Mesodermal cell (in vitro differentiated cells): ENCODE measurements around the gene CDK7.
"Not testable (repeated sequence)": the region's sequence is repeated elsewhere in the genome, so short reads cannot be mapped to it uniquely, and the experiment has no call there.

Experiments used
- H3K27ac ChIP-seq: 2 replicates; pipeline ENCODE4 v1.7.0; 2013; ENCODE audit warnings: mild to moderate bottlenecking, low read depth, low read length, moderate library complexity; ENCODE audit not compliant: severe bottlenecking
- H3K36me3 ChIP-seq: 2 replicates; pipeline ENCODE4 v1.7.1; 2013; ENCODE audit warnings: mild to moderate bottlenecking, low read length, moderate library complexity; ENCODE audit not compliant: control insufficient read depth, insufficient read depth
- H3K4me1 ChIP-seq: one replicate; pipeline ENCODE4 v1.7.1; 2013; ENCODE audit warnings: mild to moderate bottlenecking, low read length; ENCODE audit not compliant: insufficient read depth, control insufficient read depth, poor library complexity, severe bottlenecking
- H3K4me3 ChIP-seq: 2 replicates; pipeline ENCODE4 v1.7.0; 2013; ENCODE audit warnings: low read length, control low read depth, mild to moderate bottlenecking; ENCODE audit not compliant: insufficient read depth, poor library complexity, severe bottlenecking; ENCODE audit errors: extremely low read depth
- H3K9me3 ChIP-seq: 2 replicates; pipeline ENCODE4 v1.7.1; 2013; ENCODE audit warnings: mild to moderate bottlenecking, low read length, moderate library complexity; ENCODE audit not compliant: control insufficient read depth
- WGBS, 2 experiments: methylation state at CpG; one replicate each; pipeline ENCODE4 v1.1.5; 2013; ENCODE audit warnings: missing lambda C conversion rate in 2 of 2; ENCODE audit not compliant: insufficient coverage in 2 of 2; 5-methylcytosine and 5-hydroxymethylcytosine counted together

Gene CDK7

DNA sequence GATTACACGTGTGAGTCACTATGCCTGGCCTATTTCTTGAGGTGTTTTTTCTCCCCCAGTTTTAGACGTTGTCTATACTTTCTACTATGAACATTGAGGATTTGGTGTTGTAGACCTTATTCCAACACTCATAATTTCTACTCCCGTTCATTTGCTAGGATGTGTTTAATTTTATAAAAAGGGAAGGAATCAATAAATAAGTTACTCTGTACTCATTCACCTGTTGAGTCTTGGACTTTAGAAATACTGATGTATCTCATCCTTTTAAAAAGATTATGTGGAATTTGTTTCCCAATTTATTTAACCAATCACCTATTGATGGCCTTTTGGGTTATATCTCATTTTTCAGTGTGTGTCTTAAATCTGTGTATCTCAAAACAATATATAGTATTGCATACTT, 3.2 kb downstream of the CDK7 start:
- no peak overlapping the region for H3K4me3 ChIP-seq
- no peaks in the 10 kb centered on the region for H3K4me1 ChIP-seq
- H3K9me3 ChIP-seq, result no peaks in the 10 kb centered on the region
- no peak overlapping the region for H3K27ac ChIP-seq
- peaks cover 51% of the 10 kb centered on the region for H3K36me3 ChIP-seq
- WGBS, 2 experiments, result no CpG with 5 or more reads among the region's 3 CpGs

GRCh38 chr5:69238760-69239251, 4.1 kb downstream of the CDK7 start:
- H3K4me1 ChIP-seq, result no peaks in the 10 kb centered on the region
- no peak overlapping the region for H3K27ac ChIP-seq
- H3K9me3 ChIP-seq, result no peaks in the 10 kb centered on the region
- H3K4me3 ChIP-seq, result no peak overlapping the region
- WGBS, 2 experiments, result 96 to 100% methylated on average over 2 to 4 of the region's 6 CpGs
- peaks cover 51% of the 10 kb centered on the region for H3K36me3 ChIP-seq

- Histone ChIP-seq H3K9me3 (no peaks in the 10 kb centered on the region), H3K36me3 (peaks cover 55% of the 10 kb centered on the region), H3K27ac (no peak overlapping the region), H3K4me3 (no peak overlapping the region), H3K4me1 (no peaks in the 10 kb centered on the region)
- WGBS, 2 experiments, result 96 to 98% methylated on average over 5 to 6 of the region's 8 CpGs
Observed at GRCh38 chr5:69242215-69242927, 7.7 kb downstream of the CDK7 start.

GRCh38 chr5:69245031-69245430, 10.3 kb downstream of the CDK7 start:
- Histone ChIP-seq H3K9me3 (no peaks in the 10 kb centered on the region), H3K27ac (no peak overlapping the region), H3K4me3 (no peak overlapping the region), H3K4me1 (no peaks in the 10 kb centered on the region), H3K36me3 (peaks cover 32% of the 10 kb centered on the region)
- 88 to 94% methylated on average over 2 to 4 of the region's 5 CpGs for WGBS, 2 experiments

DNA sequence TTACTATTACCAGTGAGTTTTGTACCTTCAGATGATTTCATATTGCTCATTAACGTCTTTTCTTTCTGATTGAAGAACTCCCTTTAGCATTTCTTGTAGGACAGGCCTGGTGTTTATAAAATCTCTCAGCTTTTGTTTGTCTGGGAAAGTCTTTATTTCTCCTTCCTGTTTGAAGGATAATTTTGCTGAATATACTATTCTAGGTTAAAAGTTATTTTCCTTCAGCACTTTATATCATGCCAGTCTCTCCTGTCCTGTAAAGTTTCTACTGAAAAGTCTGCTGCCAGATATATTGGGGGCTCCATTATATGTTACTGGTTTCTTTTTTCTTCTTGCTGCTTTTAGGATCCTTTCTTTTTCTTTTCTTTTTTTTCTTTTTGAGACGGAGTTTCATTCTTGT, 13.3 kb downstream of the CDK7 start:
- Histone ChIP-seq H3K36me3 (peaks cover 15% of the 10 kb centered on the region), H3K4me3 (no peak overlapping the region), H3K4me1 (no peaks in the 10 kb centered on the region), H3K27ac (no peak overlapping the region), H3K9me3 (no peaks in the 10 kb centered on the region)
- 86% methylated on average over 1 of the region's 2 CpGs; no CpG with 5 or more reads in 1 of the 2 experiments for WGBS, 2 experiments

DNA sequence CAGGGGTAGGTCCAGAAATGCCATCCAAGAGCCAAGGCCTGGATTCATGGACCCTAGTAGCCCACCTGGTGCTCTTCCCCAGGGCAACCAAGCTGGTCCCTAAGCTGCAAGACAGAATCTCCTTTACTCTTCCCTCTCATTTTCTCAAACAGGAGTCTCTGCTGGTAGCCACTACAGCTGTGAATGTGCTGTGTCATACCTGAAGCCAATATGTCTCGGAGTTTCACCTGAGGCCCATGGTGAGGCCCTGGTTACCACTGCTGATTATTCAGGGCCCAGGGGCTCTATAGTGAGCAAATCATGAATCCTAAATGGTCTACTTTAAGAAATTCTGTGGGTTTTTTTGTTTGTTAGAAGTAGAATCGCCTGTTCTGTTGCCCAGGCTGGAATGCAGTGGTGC, 15.9 kb downstream of the CDK7 start:
- H3K4me3 ChIP-seq, result no peak overlapping the region
- H3K36me3 ChIP-seq, result peaks cover 13% of the 10 kb centered on the region
- H3K27ac ChIP-seq, result no peak overlapping the region
- H3K9me3 ChIP-seq, result no peaks in the 10 kb centered on the region
- WGBS, 2 experiments, result 100% methylated on average over 2 of the region's 2 CpGs
- no peaks in the 10 kb centered on the region for H3K4me1 ChIP-seq

DNA sequence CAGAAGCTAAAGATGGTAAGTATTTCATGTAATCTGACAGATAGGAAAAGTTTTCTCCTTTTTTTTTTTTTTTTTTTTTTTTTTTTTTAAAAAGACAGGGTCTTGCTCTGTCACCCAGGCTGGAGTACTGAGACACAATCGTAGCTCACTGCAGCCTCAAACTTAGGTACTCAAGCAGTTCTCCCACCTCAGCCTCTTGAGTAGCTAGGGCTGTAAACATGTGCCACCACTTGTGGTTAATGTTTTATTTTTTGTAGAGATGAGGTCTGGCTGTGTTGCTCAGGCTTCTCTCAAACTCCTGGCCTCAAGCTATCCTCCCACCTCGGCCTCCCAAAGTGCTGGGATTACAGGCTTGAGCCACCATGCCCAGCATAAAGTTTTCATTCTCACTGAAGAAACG, 17.8 kb downstream of the CDK7 start:
- Histone ChIP-seq H3K9me3 (no peaks in the 10 kb centered on the region), H3K27ac (no peak overlapping the region), H3K4me1 (no peaks in the 10 kb centered on the region), H3K4me3 (no peak overlapping the region), H3K36me3 (peaks cover 28% of the 10 kb centered on the region)
- 100% methylated on average over 1 of the region's 3 CpGs; no CpG with 5 or more reads in 1 of the 2 experiments for WGBS, 2 experiments

- peaks cover 47% of the 10 kb centered on the region for H3K36me3 ChIP-seq
- WGBS, 2 experiments, result 95 to 97% methylated on average over 3 of the region's 4 CpGs
- not testable (repeated sequence) for H3K27ac ChIP-seq, H3K4me1 ChIP-seq, H3K4me3 ChIP-seq, H3K9me3 ChIP-seq
Observed at GRCh38 chr5:69255940-69256339, 21.3 kb downstream of the CDK7 start.

- no peaks in the 10 kb centered on the region for H3K9me3 ChIP-seq
- H3K4me1 ChIP-seq, result no peaks in the 10 kb centered on the region
- 100% methylated on average over 1 of the region's 1 CpG for WGBS, 2 experiments
- no peak overlapping the region for H3K27ac ChIP-seq
- no peak overlapping the region for H3K4me3 ChIP-seq
- peaks cover 63% of the 10 kb centered on the region for H3K36me3 ChIP-seq
Observed at GRCh38 chr5:69257577-69257976, 22.9 kb downstream of the CDK7 start.

- no peaks in the 10 kb centered on the region for H3K4me1 ChIP-seq
- no peak overlapping the region for H3K4me3 ChIP-seq
- H3K36me3 ChIP-seq, result peaks cover 76% of the 10 kb centered on the region
- no peak overlapping the region for H3K27ac ChIP-seq
- WGBS, 2 experiments, result no CpG with 5 or more reads among the region's 1 CpG
- no peaks in the 10 kb centered on the region for H3K9me3 ChIP-seq
Observed at GRCh38 chr5:69261034-69261433, 26.3 kb downstream of the CDK7 start.

DNA sequence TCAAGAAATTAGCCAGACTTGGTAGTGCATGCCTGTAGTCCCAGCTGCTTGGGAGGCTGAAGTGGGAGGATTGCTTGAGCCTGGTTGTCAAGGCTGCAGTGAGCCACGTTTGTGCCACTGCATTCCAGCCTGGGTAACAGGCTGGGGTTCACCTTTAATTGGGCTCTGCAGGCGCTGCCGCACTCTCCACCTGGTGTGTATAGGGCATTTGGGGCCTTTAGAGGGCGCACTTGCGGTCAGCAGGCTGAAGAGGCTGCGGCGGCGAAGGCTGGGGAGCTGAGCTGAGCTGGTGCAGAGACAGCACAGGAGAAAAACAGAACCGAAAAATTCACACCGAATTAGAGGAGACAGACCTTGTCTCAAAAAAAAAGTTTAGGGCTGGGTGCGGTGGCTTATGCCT, 31.2 kb downstream of the CDK7 start:
- Histone ChIP-seq H3K9me3 (no peaks in the 10 kb centered on the region), H3K4me3 (no peak overlapping the region), H3K4me1 (peaks cover 2% of the 10 kb centered on the region), H3K27ac (no peak overlapping the region), H3K36me3 (peaks cover 80% of the 10 kb centered on the region)
- WGBS, 2 experiments, result 67 to 73% methylated on average over 11 of the region's 11 CpGs
